ENCODE measurements around the gene KRTAP4-7.

DNA sequence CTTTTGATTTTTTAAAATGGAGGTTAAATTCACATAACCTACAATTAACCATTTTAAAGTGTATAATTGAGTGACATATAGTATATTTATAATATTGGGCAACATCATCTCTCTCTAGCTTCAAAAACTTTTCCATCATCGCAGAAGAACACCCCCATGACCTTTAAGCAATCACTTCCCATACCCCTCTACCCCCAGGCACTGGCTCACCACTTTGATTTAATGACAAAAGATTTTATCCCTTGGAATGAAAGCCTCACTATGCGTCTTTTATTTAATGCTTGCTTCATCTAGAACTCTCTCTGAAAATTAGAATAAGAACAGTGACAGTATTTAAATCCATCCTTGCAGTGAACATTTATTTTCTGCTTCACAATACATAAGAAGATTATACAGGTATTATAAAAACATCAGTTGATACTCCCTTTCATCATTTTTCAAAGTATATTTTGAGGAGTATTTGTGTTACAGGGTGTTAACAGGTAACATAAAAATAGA, 46.0 kb upstream of the KRTAP4-7 start:
- no peak for TF ChIP-seq POLR2AphosphoS5 (IDR thresholded peaks at IDR 0.05; ENCODE audit: borderline replicate concordance, low read depth, low read length)
- no peak for TF ChIP-seq EZH2 (IDR thresholded peaks at IDR 0.05)
- no peak for TF ChIP-seq FOXP2 (optimal IDR thresholded peaks at IDR 0.05; ENCODE audit: control extremely low read depth, extremely low read length, insufficient read depth)
